HepG2 (cell line): Measurements from ENCODE around the gene VEGFB. TPM values are rescaled to one million over a fixed set of nuclear protein-coding genes. Genes with fewer than 3 reads are reported as not detected.

Experiments
- ATF7-NPFF ChIP-seq: sonication (generic); formaldehyde crosslinking; IDR thresholded peaks from 2 replicates; pipeline ENCODE4 v1.8.1; 2023; ENCODE audit warnings: mild to moderate bottlenecking, low read depth, missing genetic modification reagents, moderate library complexity
- BRD4 ChIP-seq: sonication (generic); formaldehyde crosslinking; IDR thresholded peaks from 2 replicates; pipeline ENCODE4 v1.4.0; 2020; ENCODE audit warnings: missing genetic modification reagents
- GABPB1 ChIP-seq: IDR thresholded peaks from 2 replicates; pipeline ENCODE4 v1.6.1; 2016; ENCODE audit warnings: mild to moderate bottlenecking, missing genetic modification reagents, moderate library complexity, missing compliant biosample characterization
- KDM5B ChIP-seq: sonication (generic); formaldehyde crosslinking; IDR thresholded peaks from 2 replicates; pipeline ENCODE4 v1.4.0; 2020; ENCODE audit warnings: missing genetic modification reagents, mild to moderate bottlenecking, borderline replicate concordance
- NAIF1 ChIP-seq: sonication (generic); formaldehyde crosslinking; IDR thresholded peaks from 2 replicates; pipeline ENCODE4 v1.5.0; 2020; ENCODE audit warnings: mild to moderate bottlenecking, missing genetic modification reagents, borderline replicate concordance
- REL ChIP-seq: sonication (generic); formaldehyde crosslinking; conservative IDR thresholded peaks from 2 replicates; pipeline ENCODE4 v1.8.0; 2022; ENCODE audit warnings: mild to moderate bottlenecking, missing genetic modification reagents, moderate library complexity
- RXRB ChIP-seq: IDR thresholded peaks from 2 replicates; pipeline ENCODE4 v1.6.1; 2016; ENCODE audit warnings: borderline replicate concordance, missing genetic modification reagents, missing compliant biosample characterization
- SALL1 ChIP-seq: sonication (generic); formaldehyde crosslinking; IDR thresholded peaks from 2 replicates; pipeline ENCODE4 v1.8.0; 2022; ENCODE audit warnings: mild to moderate bottlenecking, missing genetic modification reagents
- SP5 ChIP-seq: IDR thresholded peaks from 2 replicates; pipeline ENCODE4 v1.6.1; 2016; ENCODE audit warnings: low read depth, borderline replicate concordance
- ZC3H13 ChIP-seq: sonication (generic); formaldehyde crosslinking; IDR thresholded peaks from 2 replicates; pipeline ENCODE4 v1.8.1; 2023; ENCODE audit warnings: mild to moderate bottlenecking, missing genetic modification reagents, moderate library complexity
- ZMYM2 ChIP-seq: sonication (generic); formaldehyde crosslinking; IDR thresholded peaks from 2 replicates; pipeline ENCODE4 v1.8.0; 2022; ENCODE audit warnings: mild to moderate bottlenecking, missing genetic modification reagents
- ZNF253 ChIP-seq: sonication (generic); formaldehyde crosslinking; IDR thresholded peaks from 2 replicates; pipeline ENCODE4 v1.8.0; 2022; ENCODE audit warnings: mild to moderate bottlenecking, missing genetic modification reagents, borderline replicate concordance
- ZNF713 ChIP-seq: sonication (generic); formaldehyde crosslinking; IDR thresholded peaks from 2 replicates; pipeline ENCODE4 v1.4.0; 2020; ENCODE audit warnings: mild to moderate bottlenecking, missing genetic modification reagents
- ZNF788 ChIP-seq: sonication (generic); formaldehyde crosslinking; IDR thresholded peaks from 2 replicates; pipeline ENCODE4 v1.5.0; 2020; ENCODE audit warnings: mild to moderate bottlenecking, missing genetic modification reagents, borderline replicate concordance
- polyA plus RNA-seq, 8 experiments: library from polyadenylated mRNA; depleted of rRNA in 3 of 8; stranded (reverse) in 7 of 8; unstranded in 1 of 8; fragments of >200 nt; fragmentation: Illumina TruSeq in 4 of 8; extraction: Trizol in 4 of 8; gene quantifications; 2 replicates each; pipeline versions ENCODE4 v1.2.1 to v1.2.3, GENCODE V29; 2011 to 2016; ENCODE audit warnings: low read depth in 4 of 8, missing spikeins in 1 of 8, mixed read lengths in 1 of 8; ENCODE audit not compliant: insufficient read depth in 1 of 8
- total RNA-seq, 5 experiments: library from RNA; depleted of rRNA; stranded (reverse); fragments of >200 nt; fragmentation: Illumina TruSeq; extraction: Trizol; gene quantifications; 2 replicates each; pipeline ENCODE4 v1.2.3, GENCODE V29; 2016; ENCODE audit warnings: low read depth in 1 of 5
- TF ChIP-seq, protein P1 (sequence below): sonication (generic); formaldehyde crosslinking; IDR thresholded peaks from 2 replicates; pipeline ENCODE4 v1.5.1; 2020; ENCODE audit warnings: mild to moderate bottlenecking, moderate library complexity, missing genetic modification reagents
- TF ChIP-seq, protein P2 (sequence below): sonication (generic); formaldehyde crosslinking; IDR thresholded peaks from 2 replicates; pipeline ENCODE4 v1.5.1; 2020; ENCODE audit warnings: missing genetic modification reagents, mild to moderate bottlenecking, borderline replicate concordance
- TF ChIP-seq, protein P3 (sequence below): sonication (generic); formaldehyde crosslinking; IDR thresholded peaks from 2 replicates; pipeline ENCODE4 v1.4.0; 2020; ENCODE audit warnings: missing genetic modification reagents, mild to moderate bottlenecking, borderline replicate concordance
- TF ChIP-seq, protein P4 (sequence below): sonication (generic); formaldehyde crosslinking; IDR thresholded peaks from 2 replicates; pipeline ENCODE4 v1.4.0; 2020; ENCODE audit warnings: mild to moderate bottlenecking, low read depth, missing genetic modification reagents
- TF ChIP-seq, protein P5 (sequence below): fragments of 450-650 bp; IDR thresholded peaks from 2 replicates; pipeline ENCODE4 v1.6.1; 2016
- TF ChIP-seq, protein P6 (sequence below): sonication (generic); formaldehyde crosslinking; IDR thresholded peaks from 2 replicates; pipeline ENCODE4 v1.4.0; 2020; ENCODE audit warnings: missing genetic modification reagents, borderline replicate concordance

Gene VEGFB
- total and polyA plus RNA-seq, 2 of the 13 experiments (the other 11 are each of a cell fraction or from before 2014, with no cell fraction given): 9.0 to 11.3 TPM

DNA sequence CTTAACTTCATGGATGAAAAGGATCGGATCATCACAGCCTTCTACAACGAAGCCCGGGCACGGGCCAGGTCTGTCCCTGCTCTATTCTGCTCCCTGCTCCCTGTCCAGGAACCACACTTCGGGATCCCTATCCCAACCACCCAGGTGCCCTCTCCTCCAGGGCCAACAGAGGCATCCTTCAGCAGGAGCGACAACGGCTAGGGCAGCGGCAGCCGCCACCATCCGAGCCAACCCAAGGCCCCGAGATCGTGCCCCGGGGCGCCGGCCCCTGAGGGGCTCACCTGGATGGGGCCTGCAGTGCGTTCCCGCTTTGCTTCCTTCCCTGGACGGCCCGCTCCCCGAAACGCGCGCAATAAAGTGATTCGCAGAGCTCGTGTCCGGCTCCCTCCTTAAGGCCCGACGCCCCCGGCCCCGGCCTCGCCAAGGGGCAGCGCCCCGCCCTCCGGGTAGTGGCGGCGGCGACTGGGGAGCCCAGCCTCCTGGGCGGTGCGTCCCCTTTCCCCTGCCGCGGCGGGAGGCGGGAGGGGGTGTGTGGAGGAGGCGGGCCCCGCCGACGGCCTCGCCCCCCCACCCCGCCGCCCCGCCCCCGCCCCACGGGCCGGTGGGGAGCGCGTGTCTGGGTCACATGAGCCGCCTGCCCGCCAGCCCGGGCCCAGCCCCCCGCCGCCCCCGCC, at the start of gene VEGFB (continued):
- TF ChIP-seq, protein P1, sequence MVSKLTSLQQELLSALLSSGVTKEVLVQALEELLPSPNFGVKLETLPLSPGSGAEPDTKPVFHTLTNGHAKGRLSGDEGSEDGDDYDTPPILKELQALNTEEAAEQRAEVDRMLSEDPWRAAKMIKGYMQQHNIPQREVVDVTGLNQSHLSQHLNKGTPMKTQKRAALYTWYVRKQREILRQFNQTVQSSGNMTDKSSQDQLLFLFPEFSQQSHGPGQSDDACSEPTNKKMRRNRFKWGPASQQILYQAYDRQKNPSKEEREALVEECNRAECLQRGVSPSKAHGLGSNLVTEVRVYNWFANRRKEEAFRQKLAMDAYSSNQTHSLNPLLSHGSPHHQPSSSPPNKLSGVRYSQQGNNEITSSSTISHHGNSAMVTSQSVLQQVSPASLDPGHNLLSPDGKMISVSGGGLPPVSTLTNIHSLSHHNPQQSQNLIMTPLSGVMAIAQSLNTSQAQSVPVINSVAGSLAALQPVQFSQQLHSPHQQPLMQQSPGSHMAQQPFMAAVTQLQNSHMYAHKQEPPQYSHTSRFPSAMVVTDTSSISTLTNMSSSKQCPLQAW (CRISPR knock-in tag): 0 out of 2 replicates have a peak, but pooled peaks have one; percentile 17
- TF ChIP-seq KDM5B (CRISPR knock-in tag) (peak; percentile 22; the same call in 1 of the 2 replicates), BRD4 (no peak), ATF7-NPFF (peak; percentile 51; the same call in 1 of the 2 replicates), REL (no peak), ZC3H13 (CRISPR knock-in tag) (peak; percentile 75; the same call in 1 of the 2 replicates), ZNF253 (CRISPR knock-in tag) (no peak), GABPB1 (peak; percentile 50; the same call in 1 of the 2 replicates), ZMYM2 (CRISPR knock-in tag) (no peak), RXRB (CRISPR knock-in tag) (no peak), NAIF1 (no peak), ZNF788 (CRISPR knock-in tag) (peak; percentile 34; the same call in 1 of the 2 replicates), ZNF713 (CRISPR knock-in tag) (no peak), SP5 (CRISPR knock-in tag) (peak; percentile 41; the same call in 1 of the 2 replicates), SALL1 (CRISPR knock-in tag) (peak; percentile 51; the same call in 1 of the 2 replicates)
- TF ChIP-seq, protein P2, sequence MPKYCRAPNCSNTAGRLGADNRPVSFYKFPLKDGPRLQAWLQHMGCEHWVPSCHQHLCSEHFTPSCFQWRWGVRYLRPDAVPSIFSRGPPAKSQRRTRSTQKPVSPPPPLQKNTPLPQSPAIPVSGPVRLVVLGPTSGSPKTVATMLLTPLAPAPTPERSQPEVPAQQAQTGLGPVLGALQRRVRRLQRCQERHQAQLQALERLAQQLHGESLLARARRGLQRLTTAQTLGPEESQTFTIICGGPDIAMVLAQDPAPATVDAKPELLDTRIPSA (CRISPR knock-in tag): 0 out of 2 replicates have a peak, but pooled peaks have one; percentile 49
- TF ChIP-seq, protein P3, sequence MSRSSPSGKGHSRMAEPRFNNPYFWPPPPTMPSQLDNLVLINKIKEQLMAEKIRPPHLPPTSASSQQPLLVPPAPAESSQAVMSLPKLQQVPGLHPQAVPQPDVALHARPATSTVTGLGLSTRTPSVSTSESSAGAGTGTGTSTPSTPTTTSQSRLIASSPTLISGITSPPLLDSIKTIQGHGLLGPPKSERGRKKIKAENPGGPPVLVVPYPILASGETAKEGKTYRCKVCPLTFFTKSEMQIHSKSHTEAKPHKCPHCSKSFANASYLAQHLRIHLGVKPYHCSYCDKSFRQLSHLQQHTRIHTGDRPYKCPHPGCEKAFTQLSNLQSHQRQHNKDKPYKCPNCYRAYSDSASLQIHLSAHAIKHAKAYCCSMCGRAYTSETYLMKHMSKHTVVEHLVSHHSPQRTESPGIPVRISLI (CRISPR knock-in tag): no peak
- TF ChIP-seq, protein P4, sequence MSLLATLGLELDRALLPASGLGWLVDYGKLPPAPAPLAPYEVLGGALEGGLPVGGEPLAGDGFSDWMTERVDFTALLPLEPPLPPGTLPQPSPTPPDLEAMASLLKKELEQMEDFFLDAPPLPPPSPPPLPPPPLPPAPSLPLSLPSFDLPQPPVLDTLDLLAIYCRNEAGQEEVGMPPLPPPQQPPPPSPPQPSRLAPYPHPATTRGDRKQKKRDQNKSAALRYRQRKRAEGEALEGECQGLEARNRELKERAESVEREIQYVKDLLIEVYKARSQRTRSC: no peak
- TF ChIP-seq, protein P5, sequence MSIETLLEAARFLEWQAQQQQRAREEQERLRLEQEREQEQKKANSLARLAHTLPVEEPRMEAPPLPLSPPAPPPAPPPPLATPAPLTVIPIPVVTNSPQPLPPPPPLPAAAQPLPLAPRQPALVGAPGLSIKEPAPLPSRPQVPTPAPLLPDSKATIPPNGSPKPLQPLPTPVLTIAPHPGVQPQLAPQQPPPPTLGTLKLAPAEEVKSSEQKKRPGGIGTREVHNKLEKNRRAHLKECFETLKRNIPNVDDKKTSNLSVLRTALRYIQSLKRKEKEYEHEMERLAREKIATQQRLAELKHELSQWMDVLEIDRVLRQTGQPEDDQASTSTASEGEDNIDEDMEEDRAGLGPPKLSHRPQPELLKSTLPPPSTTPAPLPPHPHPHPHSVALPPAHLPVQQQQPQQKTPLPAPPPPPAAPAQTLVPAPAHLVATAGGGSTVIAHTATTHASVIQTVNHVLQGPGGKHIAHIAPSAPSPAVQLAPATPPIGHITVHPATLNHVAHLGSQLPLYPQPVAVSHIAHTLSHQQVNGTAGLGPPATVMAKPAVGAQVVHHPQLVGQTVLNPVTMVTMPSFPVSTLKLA: no peak
- TF ChIP-seq, protein P6, sequence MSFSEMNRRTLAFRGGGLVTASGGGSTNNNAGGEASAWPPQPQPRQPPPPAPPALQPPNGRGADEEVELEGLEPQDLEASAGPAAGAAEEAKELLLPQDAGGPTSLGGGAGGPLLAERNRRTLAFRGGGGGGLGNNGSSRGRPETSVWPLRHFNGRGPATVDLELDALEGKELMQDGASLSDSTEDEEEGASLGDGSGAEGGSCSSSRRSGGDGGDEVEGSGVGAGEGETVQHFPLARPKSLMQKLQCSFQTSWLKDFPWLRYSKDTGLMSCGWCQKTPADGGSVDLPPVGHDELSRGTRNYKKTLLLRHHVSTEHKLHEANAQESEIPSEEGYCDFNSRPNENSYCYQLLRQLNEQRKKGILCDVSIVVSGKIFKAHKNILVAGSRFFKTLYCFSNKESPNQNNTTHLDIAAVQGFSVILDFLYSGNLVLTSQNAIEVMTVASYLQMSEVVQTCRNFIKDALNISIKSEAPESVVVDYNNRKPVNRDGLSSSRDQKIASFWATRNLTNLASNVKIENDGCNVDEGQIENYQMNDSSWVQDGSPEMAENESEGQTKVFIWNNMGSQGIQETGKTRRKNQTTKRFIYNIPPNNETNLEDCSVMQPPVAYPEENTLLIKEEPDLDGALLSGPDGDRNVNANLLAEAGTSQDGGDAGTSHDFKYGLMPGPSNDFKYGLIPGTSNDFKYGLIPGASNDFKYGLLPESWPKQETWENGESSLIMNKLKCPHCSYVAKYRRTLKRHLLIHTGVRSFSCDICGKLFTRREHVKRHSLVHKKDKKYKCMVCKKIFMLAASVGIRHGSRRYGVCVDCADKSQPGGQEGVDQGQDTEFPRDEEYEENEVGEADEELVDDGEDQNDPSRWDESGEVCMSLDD: 0 out of 2 replicates have a peak, but pooled peaks have one; percentile 34
